OCI-LY3 (cell line): Measurements from ENCODE around the gene ELP2.

ENCODE experiments used
- H2AFZ ChIP-seq: fragments of 200-600, 300-600 bp; shearing (Covaris generic); 2 replicates; pipeline ENCODE4 v1.6.0; 2014; ENCODE audit warnings: antibody characterized with exemption, low read depth, low read length
- H3K27ac ChIP-seq: fragments of 200-600, 300-600 bp; sonication (generic); 2 replicates; pipeline ENCODE4 v1.5.1; 2014; ENCODE audit warnings: mild to moderate bottlenecking, low read length, moderate library complexity, mixed read lengths
- H3K27me3 ChIP-seq: fragments of 200-600, 300-600 bp; sonication (generic); 2 replicates; pipeline ENCODE4 v1.6.1; 2014; ENCODE audit warnings: low read depth, low read length, mixed read lengths
- H3K36me3 ChIP-seq: fragments of 200-600, 300-600 bp; sonication (generic); replicated peaks from 2 replicates; pipeline ENCODE3; 2014; ENCODE audit warnings: low read depth, low read length, mixed read lengths
- H3K4me1 ChIP-seq: fragments of 300-600, 200-600 bp; sonication (generic); 2 replicates; pipeline ENCODE4 v1.6.1; 2014; ENCODE audit warnings: low read length, mixed read lengths
- H3K4me2 ChIP-seq: fragments of 200-600, 300-600 bp; sonication (generic); 2 replicates; pipeline ENCODE4 v1.6.1; 2014; ENCODE audit warnings: low read length, mixed read lengths
- H3K4me3 ChIP-seq: fragments of 300-600, 200-600 bp; sonication (generic); 2 replicates; pipeline ENCODE4 v1.5.1; 2014; ENCODE audit warnings: antibody characterized with exemption, mild to moderate bottlenecking, low read length, moderate library complexity
- H3K79me2 ChIP-seq: fragments of 300-600, 200-600 bp; shearing (Covaris generic); 2 replicates; pipeline ENCODE4 v1.6.1; 2014; ENCODE audit warnings: mild to moderate bottlenecking, low read length, mixed read lengths
- H3K9ac ChIP-seq: fragments of 300-600, 200-600 bp; shearing (Covaris generic); 2 replicates; pipeline ENCODE4 v1.6.0; 2014; ENCODE audit warnings: mild to moderate bottlenecking, low read length, moderate library complexity
- H3K9me3 ChIP-seq: fragments of 200-600, 300-600 bp; shearing (Covaris generic); 2 replicates; pipeline ENCODE4 v1.6.1; 2014; ENCODE audit warnings: low read length, mixed read lengths; ENCODE audit not compliant: insufficient read depth
- H4K20me1 ChIP-seq: fragments of 200-600, 300-600 bp; sonication (generic); 2 replicates; pipeline ENCODE4 v1.6.1; 2016; ENCODE audit warnings: low read length, mixed read lengths; ENCODE audit not compliant: insufficient read depth
- CTCF ChIP-seq: fragments of 200-600, 300-600 bp; sonication (generic); IDR thresholded peaks from 2 replicates; pipeline ENCODE4 v1.5.1; 2014; ENCODE audit warnings: antibody characterized with exemption, low read length, low read depth
- EZH2phosphoT487 ChIP-seq: fragments of 200-600 bp; shearing (Covaris generic); IDR thresholded peaks from 2 replicates; pipeline ENCODE4 v1.6.1; 2018; ENCODE audit warnings: antibody characterized with exemption, mixed run types, low read depth

The ELP2 gene

GRCh38 chr18:36131692-36132483, 2.2 kb downstream of the ELP2 start:
- Histone ChIP-seq H3K4me2 (0 out of 2 replicates have a peak overlapping the region, but pooled peaks have one; percentile 90), H3K36me3 (peaks cover 6% of the 10 kb centered on the region), H3K27me3 (no peaks in the 10 kb centered on the region), H3K4me1 (peaks cover 20% of the 10 kb centered on the region), H3K9ac (no peak overlapping the region), H4K20me1 (peaks cover 27% of the 10 kb centered on the region), H3K79me2 (peaks cover 83% of the 10 kb centered on the region), H3K4me3 (no peak overlapping the region), H2AFZ (no peak overlapping the region), H3K9me3 (no peaks in the 10 kb centered on the region), H3K27ac (no peak overlapping the region)
- no peak for TF ChIP-seq CTCF
- TF ChIP-seq EZH2phosphoT487: no peak

GRCh38 chr18:36132756-36133155, 3.1 kb downstream of the ELP2 start:
- H3K9me3 ChIP-seq: no peaks in the 10 kb centered on the region
- H3K4me1 ChIP-seq: peaks cover 20% of the 10 kb centered on the region
- no peak overlapping the region for H3K27ac ChIP-seq
- peaks cover 76% of the 10 kb centered on the region for H3K79me2 ChIP-seq
- H3K36me3 ChIP-seq: peaks cover 13% of the 10 kb centered on the region
- no peak for TF ChIP-seq EZH2phosphoT487
- no peak overlapping the region for H3K4me3 ChIP-seq
- H2AFZ ChIP-seq: no peak overlapping the region
- H4K20me1 ChIP-seq: peaks cover 27% of the 10 kb centered on the region
- no peaks in the 10 kb centered on the region for H3K27me3 ChIP-seq
- H3K9ac ChIP-seq: no peak overlapping the region
- H3K4me2 ChIP-seq: no peak overlapping the region

- no peak overlapping the region for H3K4me2 ChIP-seq
- no peak overlapping the region for H3K9ac ChIP-seq
- H3K27me3 ChIP-seq: no peaks in the 10 kb centered on the region
- peaks cover 24% of the 10 kb centered on the region for H3K36me3 ChIP-seq
- H2AFZ ChIP-seq: no peak overlapping the region
- H3K9me3 ChIP-seq: no peaks in the 10 kb centered on the region
- no peak overlapping the region for H3K4me3 ChIP-seq
- H4K20me1 ChIP-seq: peaks cover 27% of the 10 kb centered on the region
- no peak for TF ChIP-seq EZH2phosphoT487
- TF ChIP-seq CTCF: no peak
- peaks cover 54% of the 10 kb centered on the region for H3K79me2 ChIP-seq
- H3K4me1 ChIP-seq: peaks cover 14% of the 10 kb centered on the region
- H3K27ac ChIP-seq: no peak overlapping the region
These were observed 5.6 kb downstream of the ELP2 start for GRCh38 chr18:36135264-36135663.

- Histone ChIP-seq H3K27ac (no peak overlapping the region), H3K79me2 (peaks cover 14% of the 10 kb centered on the region; the same call in 1 of the 2 replicates), H3K9ac (no peak overlapping the region), H3K4me3 (no peak overlapping the region), H3K27me3 (no peaks in the 10 kb centered on the region), H3K9me3 (no peaks in the 10 kb centered on the region), H3K36me3 (peaks cover 46% of the 10 kb centered on the region), H4K20me1 (no peaks in the 10 kb centered on the region), H3K4me2 (no peak overlapping the region), H3K4me1 (peaks cover 5% of the 10 kb centered on the region; the same call in 1 of the 2 replicates), H2AFZ (no peak overlapping the region)
- no peak for TF ChIP-seq CTCF
- TF ChIP-seq EZH2phosphoT487: no peak
These were observed 9.5 kb downstream of the ELP2 start for GRCh38 chr18:36139245-36139644.
